SU-DHL-6 (cell line): Measurements from ENCODE around the gene GJD3.
"Not testable (repeated sequence)": the region's sequence is repeated elsewhere in the genome, so short reads cannot be mapped to it uniquely, and the experiment has no call there.

Experiments
- H2AFZ ChIP-seq: fragments of 200-600 bp; sonication (generic); 2 replicates; pipeline ENCODE4 v1.6.1; 2014; ENCODE audit warnings: low read depth, mild to moderate bottlenecking, moderate library complexity, mixed read lengths, antibody characterized with exemption, low read length; ENCODE audit not compliant: severe bottlenecking
- H3F3A ChIP-seq: fragments of 200-600 bp; shearing (Covaris generic); 2 replicates; pipeline ENCODE4 v1.6.0; 2016; ENCODE audit warnings: antibody characterized with exemption, mild to moderate bottlenecking; ENCODE audit not compliant: insufficient read depth
- H3K27ac ChIP-seq: fragments of 200-600 bp; sonication (generic); 2 replicates; pipeline ENCODE4 v1.5.1; 2016; ENCODE audit warnings: low read depth, mild to moderate bottlenecking, low read length, moderate library complexity, mixed read lengths
- H3K27me3 ChIP-seq: fragments of 200-600 bp; sonication (generic), shearing (Covaris generic); 2 replicates; pipeline ENCODE4 v1.6.0; 2014; ENCODE audit warnings: mild to moderate bottlenecking, low read length
- H3K36me3 ChIP-seq: fragments of 200-600 bp; sonication (generic); 2 replicates; pipeline ENCODE4 v1.6.1; 2014; ENCODE audit warnings: mild to moderate bottlenecking, low read length, mixed read lengths
- H3K4me2 ChIP-seq: fragments of 300-600, 200-600 bp; shearing (Covaris generic), sonication (generic); 2 replicates; pipeline ENCODE4 v1.6.0; 2014; ENCODE audit warnings: low read length, low read depth, mild to moderate bottlenecking; ENCODE audit not compliant: poor library complexity, severe bottlenecking
- H3K4me3 ChIP-seq: fragments of 200-600 bp; sonication (generic); 2 replicates; pipeline ENCODE4 v1.5.1; 2014; ENCODE audit warnings: antibody characterized with exemption, low read length, mild to moderate bottlenecking, mixed read lengths; ENCODE audit not compliant: insufficient read depth, poor library complexity, severe bottlenecking
- H3K79me2 ChIP-seq: fragments of 200-600 bp; sonication (generic); 2 replicates; pipeline ENCODE4 v1.6.1; 2014; ENCODE audit warnings: mild to moderate bottlenecking, low read length, moderate library complexity; ENCODE audit not compliant: insufficient read depth
- H3K9ac ChIP-seq: fragments of 200-600 bp; sonication (generic); 2 replicates; pipeline ENCODE4 v1.7.0; 2014; ENCODE audit warnings: mild to moderate bottlenecking, low read length
- H3K9me2 ChIP-seq: fragments of 200-600 bp; sonication (generic); replicated peaks from 2 replicates; pipeline ENCODE4 v1.6.1; 2014; ENCODE audit warnings: low read length; ENCODE audit not compliant: insufficient read depth
- H3K9me3 ChIP-seq: fragments of 200-600 bp; sonication (generic); 2 replicates; pipeline ENCODE4 v1.6.1; 2014; ENCODE audit warnings: low read length, mixed read lengths; ENCODE audit not compliant: insufficient read depth
- H4K20me1 ChIP-seq: fragments of 200-600 bp; sonication (generic); 2 replicates; pipeline ENCODE4 v1.6.1; 2014; ENCODE audit warnings: low read depth, mild to moderate bottlenecking, antibody characterized with exemption, low read length, moderate library complexity, mixed read lengths
- CTCF ChIP-seq: fragments of 200-600 bp; sonication (generic); IDR thresholded peaks from one replicate; pipeline ENCODE4 v1.5.1; 2017; ENCODE audit warnings: antibody characterized with exemption, mild to moderate bottlenecking, low read length, moderate library complexity; ENCODE audit not compliant: insufficient read depth, poor library complexity, severe bottlenecking
- EZH2phosphoT487 ChIP-seq: fragments of 200-600 bp; sonication (generic), shearing (Covaris generic); conservative IDR thresholded peaks from 2 replicates; pipeline ENCODE4 v1.6.1; 2018; ENCODE audit warnings: mild to moderate bottlenecking, antibody characterized with exemption, low read length, moderate library complexity, mixed read lengths

The GJD3 gene

DNA sequence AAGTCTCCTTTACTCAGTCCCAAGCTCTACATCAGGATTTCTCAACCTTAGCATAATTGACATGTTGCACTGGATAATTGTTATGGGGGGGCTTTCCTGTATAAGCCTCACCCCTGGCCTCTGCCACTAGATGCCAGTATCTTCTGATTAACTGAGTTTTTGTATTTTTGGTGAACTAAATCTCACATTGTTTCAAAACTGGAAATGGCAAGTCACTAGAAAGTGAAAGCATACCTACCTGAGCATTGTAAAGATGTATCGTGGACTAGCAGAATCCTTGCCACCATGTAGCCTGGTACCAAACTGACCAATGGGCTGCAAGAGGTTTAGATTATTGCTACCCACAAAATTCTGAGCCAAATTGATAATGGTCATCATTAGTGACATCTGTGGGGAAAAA is 38.1 kb upstream of the GJD3 start:
- Histone ChIP-seq H3K4me3 (no peak overlapping the region), H4K20me1 (no peaks in the 10 kb centered on the region), H3K9ac (no peak overlapping the region), H3K27ac (no peak overlapping the region), H3K27me3 (no peaks in the 10 kb centered on the region), H3K4me2 (no peak overlapping the region), H3K79me2 (no peaks in the 10 kb centered on the region; the same call in 1 of the 2 replicates), H3K9me3 (no peaks in the 10 kb centered on the region), H3F3A (peaks cover 65% of the 10 kb centered on the region), H3K36me3 (peaks cover 81% of the 10 kb centered on the region), H2AFZ (no peak overlapping the region), H3K9me2 (no peaks in the 10 kb centered on the region)
- TF ChIP-seq EZH2phosphoT487 (no peak), CTCF (no peak)

GRCh38 chr17:40399185-40399584 is 34.6 kb upstream of the GJD3 start:
- no peak overlapping the region for H3K9ac ChIP-seq
- H4K20me1 ChIP-seq, result no peaks in the 10 kb centered on the region
- no peaks in the 10 kb centered on the region for H3K27me3 ChIP-seq
- H3K4me3 ChIP-seq, result no peak overlapping the region
- H3K79me2 ChIP-seq, result no peaks in the 10 kb centered on the region
- no peaks in the 10 kb centered on the region for H3K9me2 ChIP-seq
- peaks cover 77% of the 10 kb centered on the region for H3K36me3 ChIP-seq
- H3F3A ChIP-seq, result peaks cover 62% of the 10 kb centered on the region
- H2AFZ ChIP-seq, result no peak overlapping the region
- H3K4me2 ChIP-seq, result no peak overlapping the region
- TF ChIP-seq CTCF (peak; percentile 28), EZH2phosphoT487 (no peak)
- H3K9me3 ChIP-seq, result no peaks in the 10 kb centered on the region
- H3K27ac ChIP-seq, result no peak overlapping the region

- H3F3A ChIP-seq, result peaks cover 39% of the 10 kb centered on the region
- H3K27ac ChIP-seq, H3K27me3 ChIP-seq, H3K9ac ChIP-seq, H3K4me2 ChIP-seq, H2AFZ ChIP-seq, H4K20me1 ChIP-seq, H3K4me3 ChIP-seq, H3K9me3 ChIP-seq, H3K79me2 ChIP-seq, H3K9me2 ChIP-seq: not testable (repeated sequence)
- peaks cover 33% of the 10 kb centered on the region for H3K36me3 ChIP-seq
Measured at GRCh38 chr17:40386555-40386954, 22.0 kb upstream of the GJD3 start.

GRCh38 chr17:40382251-40382650 is 17.7 kb upstream of the GJD3 start:
- Histone ChIP-seq H3K27ac (no peak overlapping the region), H3K27me3 (no peaks in the 10 kb centered on the region), H4K20me1 (no peaks in the 10 kb centered on the region), H2AFZ (no peak overlapping the region), H3F3A (peaks cover 11% of the 10 kb centered on the region), H3K9me2 (no peaks in the 10 kb centered on the region), H3K36me3 (no peaks in the 10 kb centered on the region), H3K79me2 (no peaks in the 10 kb centered on the region), H3K9ac (no peak overlapping the region), H3K4me3 (no peak overlapping the region), H3K9me3 (no peaks in the 10 kb centered on the region), H3K4me2 (no peak overlapping the region)
- TF ChIP-seq CTCF (no peak), EZH2phosphoT487 (no peak)
